Caco-2 (cell line): ENCODE data around the gene FBXW2. TPM values are rescaled to one million over a fixed set of nuclear protein-coding genes. Genes with fewer than 3 reads are reported as not detected.

Experiments used
- BruUV-seq: library from RNA; stranded (reverse); fragments of 400-500 nt; replicated peaks from 2 replicates; lab custom pipeline; 2021; lab: Mats Ljungman, UMichigan
- CTCF ChIA-PET: fragments of 300-600 bp; sonication (Branson Sonifier 250); formaldehyde crosslinking; loops from one replicate; lab custom pipeline; 2022; ENCODE audit warnings: antibody characterized with exemption; lab: Charles Lee
- POLR2A ChIA-PET: fragments of 300-600 bp; sonication (Branson Sonifier 250); formaldehyde crosslinking; loops from one replicate; lab custom pipeline; 2022; ENCODE audit warnings: antibody characterized with exemption; lab: Charles Lee
- DNase-seq, 2 experiments: peaks; one replicate each; pipeline versions ENCODE4 v3.0.0 to v3.0.0-alpha.2; 2020 to 2022
- H3K27me3 ChIP-seq: replicated peaks from 2 replicates; pipeline ENCODE4 v1.6.0; 2011; ENCODE audit warnings: low read length; ENCODE audit not compliant: control insufficient read depth, insufficient read depth
- H3K36me3 ChIP-seq: 2 replicates; pipeline ENCODE4 v1.5.1; 2011; ENCODE audit warnings: low read length; ENCODE audit not compliant: control insufficient read depth, insufficient read depth
- H3K4me1 ChIP-seq: fragments of 250-450 bp; sonication (Bioruptor Pico); 2 replicates; pipeline ENCODE4 v1.5.1; 2020; ENCODE audit warnings: mild to moderate bottlenecking
- H3K4me3 ChIP-seq: 2 replicates; pipeline ENCODE4 v1.5.1; 2011; ENCODE audit warnings: low read depth, mild to moderate bottlenecking, control low read depth, low read length
- H3K9me3 ChIP-seq: fragments of 250-450 bp; sonication (Bioruptor Pico); 2 replicates; pipeline ENCODE4 v1.5.1; 2020; ENCODE audit warnings: mild to moderate bottlenecking, moderate library complexity
- H3K27ac Mint-ChIP-seq: one replicate; pipeline ENCODE4 v1.8.0; 2022; ENCODE audit warnings: mixed read lengths; ENCODE audit not compliant: unreplicated experiment
- H3K27me3 Mint-ChIP-seq: one replicate; pipeline ENCODE4 v1.8.0; 2022; ENCODE audit warnings: mixed read lengths; ENCODE audit not compliant: insufficient read depth, unreplicated experiment
- H3K36me3 Mint-ChIP-seq: one replicate; pipeline ENCODE4 v1.8.0; 2022; ENCODE audit warnings: mild to moderate bottlenecking, mixed read lengths; ENCODE audit not compliant: insufficient read depth, unreplicated experiment
- H3K4me1 Mint-ChIP-seq: one replicate; pipeline ENCODE4 v1.8.0; 2022; ENCODE audit warnings: low read depth, mixed read lengths; ENCODE audit not compliant: unreplicated experiment
- H3K4me3 Mint-ChIP-seq: one replicate; pipeline ENCODE4 v1.8.0; 2022; ENCODE audit warnings: mild to moderate bottlenecking, moderate library complexity, mixed read lengths; ENCODE audit not compliant: unreplicated experiment
- H3K9me3 Mint-ChIP-seq: one replicate; pipeline ENCODE4 v1.8.0; 2022; ENCODE audit warnings: mixed read lengths; ENCODE audit not compliant: unreplicated experiment
- intact Hi-C: fragments of 100-400 bp; cut with micrococcal nuclease; formaldehyde crosslinking; loops from one replicate; pipeline ENCODE4 v1.10.0; 2022; ENCODE audit not compliant: unreplicated experiment
- total RNA-seq: library from RNA; stranded (reverse); gene quantifications from 2 replicates; pipeline ENCODE4 v1.2.3, GENCODE V29; 2022
- TF ChIP-seq, protein P1 (sequence below), 2 experiments: fragments of 200-600 bp in 1 of 2; IDR thresholded peaks; 1 replicate in 1 of 2; 2 replicates in 1 of 2; pipeline versions ENCODE4 v1.5.1 to v1.8.0; 2011 to 2022; ENCODE audit warnings: antibody characterized with exemption in 1 of 2, control low read depth in 1 of 2, inconsistent platforms in 1 of 2, low read depth in 1 of 2, low read length in 1 of 2, mild to moderate bottlenecking in 1 of 2, moderate library complexity in 1 of 2; ENCODE audit not compliant: insufficient read depth in 1 of 2, severe bottlenecking in 1 of 2, unreplicated experiment in 1 of 2

FBXW2 gene
- total RNA-seq, 1 experiment from 2014 or later = 74.3 TPM

- H3K36me3 Mint-ChIP-seq = peaks cover 23% of the 10 kb centered on the region
- Histone ChIP-seq H3K9me3 (no peaks in the 10 kb centered on the region), H3K4me3 (no peak overlapping the region), H3K36me3 (no peaks in the 10 kb centered on the region), H3K27me3 (no peaks in the 10 kb centered on the region), H3K4me1 (no peaks in the 10 kb centered on the region)
- TF ChIP-seq, protein P1, sequence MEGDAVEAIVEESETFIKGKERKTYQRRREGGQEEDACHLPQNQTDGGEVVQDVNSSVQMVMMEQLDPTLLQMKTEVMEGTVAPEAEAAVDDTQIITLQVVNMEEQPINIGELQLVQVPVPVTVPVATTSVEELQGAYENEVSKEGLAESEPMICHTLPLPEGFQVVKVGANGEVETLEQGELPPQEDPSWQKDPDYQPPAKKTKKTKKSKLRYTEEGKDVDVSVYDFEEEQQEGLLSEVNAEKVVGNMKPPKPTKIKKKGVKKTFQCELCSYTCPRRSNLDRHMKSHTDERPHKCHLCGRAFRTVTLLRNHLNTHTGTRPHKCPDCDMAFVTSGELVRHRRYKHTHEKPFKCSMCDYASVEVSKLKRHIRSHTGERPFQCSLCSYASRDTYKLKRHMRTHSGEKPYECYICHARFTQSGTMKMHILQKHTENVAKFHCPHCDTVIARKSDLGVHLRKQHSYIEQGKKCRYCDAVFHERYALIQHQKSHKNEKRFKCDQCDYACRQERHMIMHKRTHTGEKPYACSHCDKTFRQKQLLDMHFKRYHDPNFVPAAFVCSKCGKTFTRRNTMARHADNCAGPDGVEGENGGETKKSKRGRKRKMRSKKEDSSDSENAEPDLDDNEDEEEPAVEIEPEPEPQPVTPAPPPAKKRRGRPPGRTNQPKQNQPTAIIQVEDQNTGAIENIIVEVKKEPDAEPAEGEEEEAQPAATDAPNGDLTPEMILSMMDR (IDR thresholded peaks at IDR 0.05; ENCODE audit: insufficient read depth in 1 of 2, low read depth in 1 of 2, low read length in 1 of 2, severe bottlenecking in 1 of 2, unreplicated experiment in 1 of 2) = no peak
- no peak for DNase-seq
- BruUV-seq = no TSS peak
- no peaks in the 10 kb centered on the region for H3K9me3 Mint-ChIP-seq
- intact Hi-C loops = loop anchor here (5.0 kb wide), 1 partner anchor 34 kb away; the partner anchor contains the start of gene FBXW2
- no peak overlapping the region for H3K4me3 Mint-ChIP-seq
- POLR2A ChIA-PET = no interaction called here
- H3K4me1 Mint-ChIP-seq = no peaks in the 10 kb centered on the region
- CTCF ChIA-PET = no interaction called here
- no peak overlapping the region for H3K27ac Mint-ChIP-seq
- no peaks in the 10 kb centered on the region for H3K27me3 Mint-ChIP-seq
These were observed 34.7 kb downstream of the FBXW2 start for GRCh38 chr9:120758544-120758943.

GRCh38 chr9:120757026-120757913 lies 35.9 kb downstream of the FBXW2 start:
- H3K27me3 Mint-ChIP-seq = no peaks in the 10 kb centered on the region
- ChIA-PET POLR2A (no interaction called here), CTCF (interaction anchor here (1.6 kb wide), 2 partner anchors 9 to 225 kb away, joined by 4 to 7 read pairs; no protein-coding TSS in a partner anchor)
- TF ChIP-seq, protein P1 (IDR thresholded peaks at IDR 0.05; ENCODE audit: insufficient read depth in 1 of 2, low read depth in 1 of 2, low read length in 1 of 2, severe bottlenecking in 1 of 2, unreplicated experiment in 1 of 2) = no peak
- H3K9me3 Mint-ChIP-seq = no peaks in the 10 kb centered on the region
- no peaks in the 10 kb centered on the region for H3K4me1 Mint-ChIP-seq
- BruUV-seq = no TSS peak
- peaks cover 22% of the 10 kb centered on the region for H3K36me3 Mint-ChIP-seq
- Histone ChIP-seq H3K4me1 (no peaks in the 10 kb centered on the region), H3K9me3 (no peaks in the 10 kb centered on the region), H3K4me3 (no peak overlapping the region), H3K27me3 (no peaks in the 10 kb centered on the region), H3K36me3 (no peaks in the 10 kb centered on the region)
- no peak for DNase-seq
- H3K27ac Mint-ChIP-seq = no peak overlapping the region
- H3K4me3 Mint-ChIP-seq = no peak overlapping the region
- intact Hi-C loops = loop anchor here (2.0 to 5.0 kb wide), 3 partner anchors 35 to 304 kb away; partner anchors contain the start of gene FBXW2

GRCh38 chr9:120756531-120756930 lies 36.7 kb downstream of the FBXW2 start:
- Mint-ChIP-seq H3K27ac (no peak overlapping the region), H3K9me3 (no peaks in the 10 kb centered on the region), H3K4me1 (no peaks in the 10 kb centered on the region), H3K36me3 (peaks cover 19% of the 10 kb centered on the region), H3K27me3 (no peaks in the 10 kb centered on the region), H3K4me3 (no peak overlapping the region)
- TF ChIP-seq, protein P1 (IDR thresholded peaks at IDR 0.05; ENCODE audit: insufficient read depth in 1 of 2, low read depth in 1 of 2, low read length in 1 of 2, severe bottlenecking in 1 of 2, unreplicated experiment in 1 of 2) = no peak
- no TSS peak for BruUV-seq
- DNase-seq = no peak
- Histone ChIP-seq H3K9me3 (no peaks in the 10 kb centered on the region), H3K36me3 (no peaks in the 10 kb centered on the region), H3K27me3 (no peaks in the 10 kb centered on the region), H3K4me3 (no peak overlapping the region), H3K4me1 (no peaks in the 10 kb centered on the region)
- ChIA-PET POLR2A (no interaction called here), CTCF (interaction anchor here (1.6 kb wide), 3 partner anchors 10 to 304 kb away, joined by 4 to 9 read pairs (median 7); no protein-coding TSS in a partner anchor)
- intact Hi-C loops = loop anchor here (1.0 to 5.0 kb wide), 4 partner anchors 36 to 304 kb away; partner anchors contain the start of gene FBXW2
